GM13976 (cell line): ENCODE results near the gene OMD.

Source experiments
- DNase-seq: peaks from one replicate; pipeline ENCODE4 v3.0.0; 2012; ENCODE audit warnings: low spot score
- CTCF ChIP-seq: IDR thresholded peaks from 2 replicates; pipeline ENCODE4 v1.5.1; 2012; ENCODE audit warnings: borderline replicate concordance, mild to moderate bottlenecking; ENCODE audit not compliant: insufficient read depth; ENCODE audit errors: extremely low read depth, missing control alignments, control extremely low read depth
- in situ Hi-C: fragments of 300-500 bp; cut with MboI; formaldehyde crosslinking; loops from one replicate; pipeline ENCODE4 v1.12.0; 2022; ENCODE audit warnings: low sequenced_read_pairs, mixed read lengths, inconsistent platforms; ENCODE audit not compliant: unreplicated experiment

The OMD gene

DNA sequence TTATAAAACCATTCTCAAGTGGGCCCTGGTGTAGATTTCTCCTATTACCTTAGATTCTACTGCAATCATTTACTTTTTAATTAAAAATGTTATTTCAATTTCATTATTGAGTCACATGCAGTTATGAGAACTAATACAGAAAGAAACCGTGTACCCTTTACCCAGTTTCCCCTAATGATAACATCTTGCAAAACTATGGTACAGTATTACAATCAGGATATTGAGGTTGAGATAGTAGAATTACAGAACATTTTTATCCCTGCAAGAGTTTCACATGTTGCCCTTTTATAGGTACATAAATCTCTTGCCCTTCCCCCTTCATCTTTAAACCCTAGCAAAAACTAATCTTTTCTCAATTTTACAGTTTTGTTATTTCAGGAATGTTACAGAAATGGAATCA lies 11.0 kb upstream of the OMD start:
- no peak for DNase-seq
- in situ Hi-C loops: loop anchor here (25.0 kb wide), 1 partner anchor 298 kb away; no protein-coding TSS in a partner anchor
- TF ChIP-seq CTCF: no peak

- TF ChIP-seq CTCF: no peak
These were observed 8.8 kb upstream of the OMD start for GRCh38 chr9:92432972-92433548.

GRCh38 chr9:92432350-92432749 lies 8.1 kb upstream of the OMD start:
- in situ Hi-C loops: loop anchor here (25.0 kb wide), 1 partner anchor 295 kb away; no protein-coding TSS in a partner anchor
- no peak for TF ChIP-seq CTCF
- DNase-seq: no peak

More at GRCh38 chr9:92432972-92433548, 8.8 kb upstream of the OMD start:
- in situ Hi-C loops: loop anchor here (25.0 kb wide), 1 partner anchor 296 kb away; no protein-coding TSS in a partner anchor
- no peak for DNase-seq

DNA sequence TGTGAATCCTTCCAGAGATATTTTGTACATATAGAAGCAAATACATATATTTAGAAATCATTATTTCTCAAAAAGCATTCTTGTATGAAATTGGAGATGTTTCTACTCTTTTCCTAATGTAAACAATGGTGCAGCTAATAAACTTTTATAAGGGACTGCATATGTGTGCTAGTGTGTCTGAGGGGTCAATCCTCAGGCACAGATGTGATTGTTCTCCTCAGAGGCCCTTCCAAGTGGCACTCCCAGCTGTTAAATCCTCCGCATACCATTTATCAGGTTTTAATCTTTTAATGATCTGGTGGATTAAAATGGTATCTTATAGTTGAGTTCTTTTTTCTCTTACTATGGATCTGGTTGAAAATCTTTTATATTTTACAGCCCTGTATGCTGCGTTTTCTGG lies 5.6 kb upstream of the OMD start:
- in situ Hi-C loops: loop anchor here (25.0 kb wide), 1 partner anchor 293 kb away; no protein-coding TSS in a partner anchor
- no peak for TF ChIP-seq CTCF
- DNase-seq: no peak

DNA sequence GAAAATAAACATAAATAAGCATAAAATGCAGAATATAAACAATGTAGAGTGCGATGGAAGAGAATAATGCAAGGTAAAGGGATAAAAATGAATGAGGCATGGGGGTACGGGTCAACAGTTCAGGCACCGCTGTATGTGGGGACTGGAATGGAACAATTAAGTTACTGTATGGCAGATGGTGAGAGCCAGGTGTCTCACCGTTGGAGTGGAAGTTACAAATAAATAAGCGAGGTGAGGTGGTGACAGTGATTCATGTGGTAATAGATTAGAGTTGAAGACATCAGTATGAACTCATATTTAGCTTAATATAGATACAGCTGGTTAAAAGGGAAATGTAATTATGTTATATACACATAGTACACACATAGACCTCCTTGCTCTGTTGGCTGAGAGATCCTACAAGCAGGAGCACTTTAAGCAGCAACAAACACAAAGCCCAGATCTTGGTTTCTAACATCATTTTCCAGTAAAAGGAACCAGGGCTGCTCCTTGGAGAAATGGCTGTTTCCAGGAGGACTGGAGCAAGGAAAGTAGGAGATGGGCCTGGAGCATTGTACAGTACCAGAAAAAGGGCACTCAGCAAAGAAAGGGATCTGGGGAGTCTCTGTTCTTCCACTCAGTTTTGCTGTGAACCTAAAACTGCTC lies 2.4 kb upstream of the OMD start:
- DNase-seq: no peak
- in situ Hi-C loops: loop anchor here (25.0 kb wide), 1 partner anchor 289 kb away; no protein-coding TSS in a partner anchor
- TF ChIP-seq CTCF: no peak

DNA sequence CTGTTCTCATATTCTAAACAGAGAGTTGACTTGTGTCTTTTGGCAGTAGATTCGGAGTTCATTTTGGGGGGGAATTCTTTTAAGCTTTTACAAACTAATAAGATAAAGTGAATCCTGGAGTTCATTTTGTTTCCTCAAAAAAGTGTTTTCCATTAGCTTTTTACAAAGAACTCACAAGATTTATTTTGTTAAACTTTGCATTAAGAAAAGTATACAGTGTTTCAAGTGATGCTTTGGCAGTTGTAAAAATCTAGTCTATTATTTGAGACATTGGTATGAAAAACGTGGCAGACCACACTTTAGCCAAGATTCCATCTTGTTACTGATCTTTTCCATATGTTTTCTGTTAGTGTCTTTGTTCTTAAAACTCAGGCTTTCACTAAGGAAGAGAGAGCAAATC lies 1.2 kb upstream of the OMD start:
- no peak for TF ChIP-seq CTCF
- DNase-seq: no peak
- in situ Hi-C loops: loop anchor here (25.0 kb wide), 1 partner anchor 288 kb away; no protein-coding TSS in a partner anchor
